Erythroblast (primary cell): Measurements from ENCODE around the gene ABCA9.

ENCODE experiments used
- GATA1 ChIP-seq: IDR thresholded peaks from 2 replicates; pipeline ENCODE4 v1.6.1; 2011; ENCODE audit warnings: low read depth, mild to moderate bottlenecking, control low read depth, low read length, moderate library complexity
- POLR2A ChIP-seq: IDR thresholded peaks from 2 replicates; pipeline ENCODE4 v1.6.1; 2011; ENCODE audit warnings: mild to moderate bottlenecking, low read length

- TF ChIP-seq POLR2A (no peak), GATA1 (no peak)
Observed at GRCh38 chr17:69075823-69076222, 15.1 kb upstream of the ABCA9 start.
